ENCODE results near the gene ETHE1. TPM values are rescaled to one million over a fixed set of nuclear protein-coding genes. Genes with fewer than 3 reads are reported as not detected.
"Not testable (repeated sequence)": the region's sequence is repeated elsewhere in the genome, so short reads cannot be mapped to it uniquely, and the experiment has no call there.

The ETHE1 gene
- total RNA-seq, 4 donors from 2014 or later: 48.2 to 63.2 (median 55.9) TPM

DNA sequence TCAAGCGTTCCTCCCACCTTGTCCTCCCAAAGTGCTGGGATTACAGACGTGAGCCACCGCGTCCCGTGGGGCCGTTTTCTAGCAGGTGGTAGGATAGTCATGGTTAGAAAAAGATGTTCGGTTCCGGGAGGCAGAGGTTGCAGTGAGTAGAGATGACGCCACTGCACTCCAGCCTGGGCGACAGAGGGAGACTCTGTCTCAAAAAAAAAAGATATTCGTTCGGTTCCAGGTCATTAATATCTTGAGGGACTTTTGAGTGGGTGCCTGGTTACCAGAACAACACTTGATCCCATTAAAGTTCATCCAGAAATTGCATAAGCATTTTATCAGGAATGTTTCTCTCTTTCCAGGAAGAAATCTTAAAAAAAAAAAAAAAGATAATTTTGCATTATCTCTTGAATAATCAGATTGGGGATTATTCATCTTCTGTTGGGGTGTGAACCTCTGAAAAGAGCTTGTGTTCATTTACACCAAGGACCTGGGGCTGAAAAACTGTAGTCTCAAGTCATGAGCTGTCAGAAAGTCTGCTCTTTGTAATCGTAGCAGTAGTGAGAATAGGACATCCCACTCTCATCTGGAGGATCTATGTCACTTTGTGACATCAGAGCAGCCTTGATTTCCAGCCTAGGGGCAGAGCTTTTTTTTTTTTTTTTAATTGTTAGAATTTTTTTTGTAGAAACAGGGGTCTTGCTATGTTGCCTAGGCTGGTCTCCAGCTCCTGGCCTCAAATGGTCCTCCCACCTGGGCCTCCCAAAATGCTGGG lies 1.0 kb upstream of the ETHE1 start:
- WGBS: 31% methylated on average over 13 of the region's 13 CpGs
- no peaks in the 10 kb centered on the region for H3K36me3 ChIP-seq
- peak overlapping the region; percentile 68 to 97 (median 88) for H3K4me3 ChIP-seq

DNA sequence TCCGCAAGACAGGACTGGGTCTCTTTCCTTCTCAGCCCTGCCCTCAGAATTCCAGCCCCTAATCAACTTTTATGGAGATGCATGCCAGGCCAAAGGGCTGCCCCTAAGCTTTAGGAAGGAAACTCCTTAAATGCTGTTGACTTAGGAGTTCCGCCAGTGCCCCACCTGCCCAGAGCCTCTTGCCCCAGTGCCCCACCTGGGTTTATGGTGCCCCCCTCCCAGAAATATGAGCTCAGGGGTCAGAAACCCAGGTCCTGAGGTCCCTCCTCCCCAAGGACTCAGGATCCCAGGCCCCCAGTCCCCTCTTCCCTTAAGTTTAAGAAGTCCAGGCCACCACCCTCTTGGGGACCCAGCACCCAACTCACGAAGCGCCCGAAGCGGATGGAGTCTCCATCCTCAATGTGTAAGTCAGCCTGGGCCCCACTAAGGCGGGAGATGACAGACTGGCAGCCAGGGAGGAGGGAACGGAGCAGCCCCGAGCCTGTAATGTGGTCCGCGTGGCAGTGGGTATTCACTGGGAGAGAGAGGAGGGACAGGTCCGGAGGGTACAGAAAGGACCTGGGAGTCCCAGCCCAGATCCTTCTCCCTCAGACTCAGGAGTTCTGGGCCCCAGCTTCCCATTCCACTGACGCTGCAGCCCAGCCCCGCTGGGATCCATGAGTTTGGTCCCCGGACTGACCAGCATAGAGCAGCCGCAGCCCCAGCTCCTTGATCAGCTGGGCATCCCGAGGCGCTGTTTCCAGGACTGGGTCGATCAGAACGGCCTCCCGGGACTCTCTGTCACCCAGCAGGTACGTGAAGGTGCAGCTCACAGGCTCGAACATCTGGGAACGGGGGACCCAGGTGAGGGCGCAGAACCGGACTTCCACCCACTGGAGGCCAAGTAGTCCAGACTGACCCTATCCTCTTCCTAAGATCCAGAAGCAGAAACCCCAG lies 897 bp downstream of the ETHE1 start:
- Histone ChIP-seq H3K36me3 (peaks cover 0 to 1% (median under 1%) of the 10 kb centered on the region in 4 donors), H3K4me1 (peaks cover 23 to 47% (median 36%) of the 10 kb centered on the region in 4 donors), H3K9me3 (no peaks in the 10 kb centered on the region), H3K27ac (replicated peaks in 1 of 4) (peak overlapping the region; percentile 86 to 94 (median 88)), H3K27me3 (no peaks in the 10 kb centered on the region), H3K4me3 (peak overlapping the region; percentile 68 to 97 (median 88))
- no peak for DNase-seq (ENCODE audit: extremely low spot score)
- intact Hi-C loops (cut with DNase I): no loop called here
- TF ChIP-seq EP300 (IDR thresholded peaks at IDR 0.05): no peak
- TF ChIP-seq POLR2AphosphoS5 (IDR thresholded peaks at IDR 0.05): no peak
- TF ChIP-seq, protein P1, sequence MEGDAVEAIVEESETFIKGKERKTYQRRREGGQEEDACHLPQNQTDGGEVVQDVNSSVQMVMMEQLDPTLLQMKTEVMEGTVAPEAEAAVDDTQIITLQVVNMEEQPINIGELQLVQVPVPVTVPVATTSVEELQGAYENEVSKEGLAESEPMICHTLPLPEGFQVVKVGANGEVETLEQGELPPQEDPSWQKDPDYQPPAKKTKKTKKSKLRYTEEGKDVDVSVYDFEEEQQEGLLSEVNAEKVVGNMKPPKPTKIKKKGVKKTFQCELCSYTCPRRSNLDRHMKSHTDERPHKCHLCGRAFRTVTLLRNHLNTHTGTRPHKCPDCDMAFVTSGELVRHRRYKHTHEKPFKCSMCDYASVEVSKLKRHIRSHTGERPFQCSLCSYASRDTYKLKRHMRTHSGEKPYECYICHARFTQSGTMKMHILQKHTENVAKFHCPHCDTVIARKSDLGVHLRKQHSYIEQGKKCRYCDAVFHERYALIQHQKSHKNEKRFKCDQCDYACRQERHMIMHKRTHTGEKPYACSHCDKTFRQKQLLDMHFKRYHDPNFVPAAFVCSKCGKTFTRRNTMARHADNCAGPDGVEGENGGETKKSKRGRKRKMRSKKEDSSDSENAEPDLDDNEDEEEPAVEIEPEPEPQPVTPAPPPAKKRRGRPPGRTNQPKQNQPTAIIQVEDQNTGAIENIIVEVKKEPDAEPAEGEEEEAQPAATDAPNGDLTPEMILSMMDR (IDR thresholded peaks at IDR 0.05): no peak
- TF ChIP-seq POLR2A (IDR thresholded peaks at IDR 0.05; ENCODE audit: low read depth): no peak
- WGBS: under 1% methylated on average over 20 of the region's 26 CpGs

More for the DNA sequence above, 1.0 kb upstream of the ETHE1 start:
- intact Hi-C loops (cut with DNase I): no loop called here
- Histone ChIP-seq H3K27ac (replicated peaks in 1 of 4) (peak overlapping the region; percentile 86 to 94 (median 88)), H3K9me3 (no peaks in the 10 kb centered on the region), H3K4me1 (peaks cover 33 to 58% (median 48%) of the 10 kb centered on the region in 4 donors), H3K27me3 (no peaks in the 10 kb centered on the region)
- no peak for DNase-seq (ENCODE audit: extremely low spot score)
- TF ChIP-seq POLR2AphosphoS5 (IDR thresholded peaks at IDR 0.05) (no peak), POLR2A (IDR thresholded peaks at IDR 0.05; ENCODE audit: low read depth) (no peak), EP300 (IDR thresholded peaks at IDR 0.05) (no peak)
- TF ChIP-seq, protein P1 (IDR thresholded peaks at IDR 0.05): no peak

DNA sequence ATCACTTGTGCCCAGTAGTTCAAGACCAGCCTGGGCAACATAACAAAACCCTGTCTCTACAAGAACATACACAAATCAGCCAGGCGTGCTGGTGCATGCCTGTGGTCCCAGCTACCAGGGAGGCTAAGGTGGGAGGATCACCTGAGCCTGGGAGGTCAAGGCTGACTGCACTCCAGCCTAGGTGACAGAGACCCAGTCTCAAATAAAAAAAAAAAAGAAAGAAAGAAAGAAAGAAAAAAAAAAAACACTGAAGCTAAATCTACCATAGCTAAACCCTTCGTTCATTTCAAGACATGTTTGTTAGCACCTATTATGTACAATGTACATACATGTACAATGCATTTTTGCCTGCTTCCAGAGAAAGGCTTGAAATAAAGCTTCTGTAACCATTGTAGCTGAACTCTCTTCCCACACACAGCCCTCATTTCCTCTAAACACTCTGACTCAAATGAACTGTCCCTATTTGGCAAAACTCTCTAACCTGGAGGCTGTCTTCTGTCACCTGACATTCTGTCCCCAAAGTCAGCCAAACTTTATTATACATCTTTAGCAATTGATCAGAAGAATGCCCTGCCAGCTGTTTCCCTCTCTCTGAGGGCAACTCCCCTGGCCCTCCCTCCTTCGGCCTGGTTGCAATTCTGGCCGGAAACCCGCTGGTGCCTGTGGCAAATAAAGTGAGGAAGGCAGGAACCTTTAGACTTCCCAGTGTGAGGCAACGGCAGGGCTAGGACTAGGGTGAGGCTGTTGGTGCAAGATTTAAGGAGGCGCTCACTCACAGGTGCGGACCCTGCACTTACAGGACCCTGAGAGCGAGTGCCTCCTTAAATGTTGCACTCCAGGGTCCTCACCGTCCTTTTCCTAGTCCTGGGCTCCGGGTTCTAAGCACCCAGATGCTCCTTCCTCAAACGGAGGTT lies 1.8 kb downstream of the ETHE1 start:
- no peaks in the 10 kb centered on the region for H3K27me3 ChIP-seq
- WGBS: 18% methylated on average over 9 of the region's 12 CpGs
- intact Hi-C loops (cut with DNase I): no loop called here
- DNase-seq (ENCODE audit: extremely low spot score): no peak
- no peaks in the 10 kb centered on the region for H3K9me3 ChIP-seq
- H3K4me1 ChIP-seq: peaks cover 23 to 47% (median 36%) of the 10 kb centered on the region in 4 donors
- peak overlapping the region; percentile 86 to 94 (median 88) for H3K27ac ChIP-seq (replicated peaks in 1 of 4)
- H3K4me3 ChIP-seq: peak overlapping the region; percentile 68 to 97 (median 88)
- TF ChIP-seq POLR2AphosphoS5 (IDR thresholded peaks at IDR 0.05): peak; percentile 61 to 63
- no peak for TF ChIP-seq EP300 (IDR thresholded peaks at IDR 0.05)
- peaks cover 0 to 8% (median 5%) of the 10 kb centered on the region in 4 donors for H3K36me3 ChIP-seq

DNA sequence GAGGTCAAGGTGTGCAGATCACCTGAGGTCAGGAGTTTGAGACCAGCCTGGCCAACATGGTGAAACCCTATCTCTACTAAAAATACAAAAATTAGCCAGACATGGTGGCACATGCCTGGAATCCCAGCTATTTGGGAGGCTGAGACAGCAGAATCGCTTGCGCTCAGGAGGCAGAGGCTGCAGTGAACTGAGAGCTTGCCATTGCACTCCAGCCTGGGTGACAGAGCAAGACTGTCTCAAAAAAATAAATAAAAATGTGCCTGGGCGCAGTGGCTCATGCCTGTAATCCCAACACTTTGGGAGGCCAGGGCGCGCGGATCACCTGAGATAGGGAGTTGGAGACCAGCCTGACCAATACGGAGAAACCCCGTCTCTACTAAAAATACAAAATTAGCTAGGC lies 3.3 kb downstream of the ETHE1 start:
- H3K9me3 ChIP-seq; H3K27me3 ChIP-seq; H3K4me3 ChIP-seq; intact Hi-C loops (cut with DNase I); H3K27ac ChIP-seq (replicated peaks in 1 of 4); DNase-seq (ENCODE audit: extremely low spot score); H3K36me3 ChIP-seq: not testable (repeated sequence)
- WGBS: 98% methylated on average over 8 of the region's 8 CpGs
- peaks cover 25 to 55% (median 42%) of the 10 kb centered on the region in 4 donors for H3K4me1 ChIP-seq

DNA sequence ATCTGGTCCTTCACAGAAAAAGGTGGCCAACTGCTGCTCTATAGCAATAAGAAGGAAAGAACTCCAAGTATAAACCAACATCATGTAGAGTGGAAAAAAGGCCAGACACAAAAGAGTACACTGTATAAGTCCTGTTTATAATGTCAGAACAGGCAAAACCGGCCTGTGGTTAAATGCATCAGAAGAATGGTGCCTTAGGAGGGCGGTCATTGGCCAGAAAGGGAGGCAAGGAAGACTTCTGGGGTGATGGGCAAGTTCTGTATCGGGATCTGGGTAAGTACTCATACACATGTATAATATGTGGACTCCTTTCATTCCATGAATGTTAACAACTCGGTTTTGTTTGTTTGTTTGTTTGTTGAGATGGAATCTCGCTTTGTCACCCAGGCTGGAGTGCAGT lies 4.1 kb downstream of the ETHE1 start:
- no peaks in the 10 kb centered on the region for H3K27me3 ChIP-seq
- no peak for DNase-seq (ENCODE audit: extremely low spot score)
- no peak overlapping the region for H3K4me3 ChIP-seq
- TF ChIP-seq EP300 (IDR thresholded peaks at IDR 0.05) (no peak), POLR2AphosphoS5 (IDR thresholded peaks at IDR 0.05) (no peak), POLR2A (IDR thresholded peaks at IDR 0.05; ENCODE audit: low read depth) (no peak)
- TF ChIP-seq, protein P1 (IDR thresholded peaks at IDR 0.05): no peak
- H3K4me1 ChIP-seq: peaks cover 25 to 50% (median 39%) of the 10 kb centered on the region in 4 donors
- 87% methylated on average over 5 of the region's 5 CpGs for WGBS
- intact Hi-C loops (cut with DNase I): no loop called here
- H3K27ac ChIP-seq (replicated peaks in 1 of 4): no peak overlapping the region
- H3K36me3 ChIP-seq: peaks cover 0 to 9% (median 5%) of the 10 kb centered on the region in 4 donors
- H3K9me3 ChIP-seq: no peaks in the 10 kb centered on the region
